ENCODE measurements around the gene RBKS. TPM values are rescaled to one million over a fixed set of nuclear protein-coding genes. Genes with fewer than 3 reads are reported as not detected.

RBKS gene
- total and polyA plus RNA-seq, 2 of the 8 experiments (the other 6 are each of a cell fraction or from before 2014, with no cell fraction given) = 1.1 to 1.5 TPM

DNA sequence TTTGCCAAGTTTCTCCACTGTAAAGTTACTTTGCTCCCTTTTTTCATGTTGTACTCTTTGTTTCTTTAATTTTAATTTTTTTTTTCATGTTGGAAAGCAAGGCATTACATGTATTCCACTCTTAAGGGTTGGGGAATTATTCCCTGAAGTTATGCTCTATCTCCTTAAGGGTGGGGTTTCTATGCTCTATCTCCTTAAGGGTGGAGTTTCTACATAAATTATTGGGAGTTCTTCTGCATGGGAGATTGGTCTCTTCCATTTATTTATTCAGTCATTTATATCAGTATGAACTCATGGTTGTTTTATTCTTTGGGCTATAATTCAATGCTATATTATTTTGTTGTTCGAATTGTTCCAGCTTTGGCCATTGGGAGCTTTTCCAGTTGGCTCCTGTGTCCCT, 107.5 kb downstream of the RBKS start (continued):
- TF ChIP-seq, protein P1, sequence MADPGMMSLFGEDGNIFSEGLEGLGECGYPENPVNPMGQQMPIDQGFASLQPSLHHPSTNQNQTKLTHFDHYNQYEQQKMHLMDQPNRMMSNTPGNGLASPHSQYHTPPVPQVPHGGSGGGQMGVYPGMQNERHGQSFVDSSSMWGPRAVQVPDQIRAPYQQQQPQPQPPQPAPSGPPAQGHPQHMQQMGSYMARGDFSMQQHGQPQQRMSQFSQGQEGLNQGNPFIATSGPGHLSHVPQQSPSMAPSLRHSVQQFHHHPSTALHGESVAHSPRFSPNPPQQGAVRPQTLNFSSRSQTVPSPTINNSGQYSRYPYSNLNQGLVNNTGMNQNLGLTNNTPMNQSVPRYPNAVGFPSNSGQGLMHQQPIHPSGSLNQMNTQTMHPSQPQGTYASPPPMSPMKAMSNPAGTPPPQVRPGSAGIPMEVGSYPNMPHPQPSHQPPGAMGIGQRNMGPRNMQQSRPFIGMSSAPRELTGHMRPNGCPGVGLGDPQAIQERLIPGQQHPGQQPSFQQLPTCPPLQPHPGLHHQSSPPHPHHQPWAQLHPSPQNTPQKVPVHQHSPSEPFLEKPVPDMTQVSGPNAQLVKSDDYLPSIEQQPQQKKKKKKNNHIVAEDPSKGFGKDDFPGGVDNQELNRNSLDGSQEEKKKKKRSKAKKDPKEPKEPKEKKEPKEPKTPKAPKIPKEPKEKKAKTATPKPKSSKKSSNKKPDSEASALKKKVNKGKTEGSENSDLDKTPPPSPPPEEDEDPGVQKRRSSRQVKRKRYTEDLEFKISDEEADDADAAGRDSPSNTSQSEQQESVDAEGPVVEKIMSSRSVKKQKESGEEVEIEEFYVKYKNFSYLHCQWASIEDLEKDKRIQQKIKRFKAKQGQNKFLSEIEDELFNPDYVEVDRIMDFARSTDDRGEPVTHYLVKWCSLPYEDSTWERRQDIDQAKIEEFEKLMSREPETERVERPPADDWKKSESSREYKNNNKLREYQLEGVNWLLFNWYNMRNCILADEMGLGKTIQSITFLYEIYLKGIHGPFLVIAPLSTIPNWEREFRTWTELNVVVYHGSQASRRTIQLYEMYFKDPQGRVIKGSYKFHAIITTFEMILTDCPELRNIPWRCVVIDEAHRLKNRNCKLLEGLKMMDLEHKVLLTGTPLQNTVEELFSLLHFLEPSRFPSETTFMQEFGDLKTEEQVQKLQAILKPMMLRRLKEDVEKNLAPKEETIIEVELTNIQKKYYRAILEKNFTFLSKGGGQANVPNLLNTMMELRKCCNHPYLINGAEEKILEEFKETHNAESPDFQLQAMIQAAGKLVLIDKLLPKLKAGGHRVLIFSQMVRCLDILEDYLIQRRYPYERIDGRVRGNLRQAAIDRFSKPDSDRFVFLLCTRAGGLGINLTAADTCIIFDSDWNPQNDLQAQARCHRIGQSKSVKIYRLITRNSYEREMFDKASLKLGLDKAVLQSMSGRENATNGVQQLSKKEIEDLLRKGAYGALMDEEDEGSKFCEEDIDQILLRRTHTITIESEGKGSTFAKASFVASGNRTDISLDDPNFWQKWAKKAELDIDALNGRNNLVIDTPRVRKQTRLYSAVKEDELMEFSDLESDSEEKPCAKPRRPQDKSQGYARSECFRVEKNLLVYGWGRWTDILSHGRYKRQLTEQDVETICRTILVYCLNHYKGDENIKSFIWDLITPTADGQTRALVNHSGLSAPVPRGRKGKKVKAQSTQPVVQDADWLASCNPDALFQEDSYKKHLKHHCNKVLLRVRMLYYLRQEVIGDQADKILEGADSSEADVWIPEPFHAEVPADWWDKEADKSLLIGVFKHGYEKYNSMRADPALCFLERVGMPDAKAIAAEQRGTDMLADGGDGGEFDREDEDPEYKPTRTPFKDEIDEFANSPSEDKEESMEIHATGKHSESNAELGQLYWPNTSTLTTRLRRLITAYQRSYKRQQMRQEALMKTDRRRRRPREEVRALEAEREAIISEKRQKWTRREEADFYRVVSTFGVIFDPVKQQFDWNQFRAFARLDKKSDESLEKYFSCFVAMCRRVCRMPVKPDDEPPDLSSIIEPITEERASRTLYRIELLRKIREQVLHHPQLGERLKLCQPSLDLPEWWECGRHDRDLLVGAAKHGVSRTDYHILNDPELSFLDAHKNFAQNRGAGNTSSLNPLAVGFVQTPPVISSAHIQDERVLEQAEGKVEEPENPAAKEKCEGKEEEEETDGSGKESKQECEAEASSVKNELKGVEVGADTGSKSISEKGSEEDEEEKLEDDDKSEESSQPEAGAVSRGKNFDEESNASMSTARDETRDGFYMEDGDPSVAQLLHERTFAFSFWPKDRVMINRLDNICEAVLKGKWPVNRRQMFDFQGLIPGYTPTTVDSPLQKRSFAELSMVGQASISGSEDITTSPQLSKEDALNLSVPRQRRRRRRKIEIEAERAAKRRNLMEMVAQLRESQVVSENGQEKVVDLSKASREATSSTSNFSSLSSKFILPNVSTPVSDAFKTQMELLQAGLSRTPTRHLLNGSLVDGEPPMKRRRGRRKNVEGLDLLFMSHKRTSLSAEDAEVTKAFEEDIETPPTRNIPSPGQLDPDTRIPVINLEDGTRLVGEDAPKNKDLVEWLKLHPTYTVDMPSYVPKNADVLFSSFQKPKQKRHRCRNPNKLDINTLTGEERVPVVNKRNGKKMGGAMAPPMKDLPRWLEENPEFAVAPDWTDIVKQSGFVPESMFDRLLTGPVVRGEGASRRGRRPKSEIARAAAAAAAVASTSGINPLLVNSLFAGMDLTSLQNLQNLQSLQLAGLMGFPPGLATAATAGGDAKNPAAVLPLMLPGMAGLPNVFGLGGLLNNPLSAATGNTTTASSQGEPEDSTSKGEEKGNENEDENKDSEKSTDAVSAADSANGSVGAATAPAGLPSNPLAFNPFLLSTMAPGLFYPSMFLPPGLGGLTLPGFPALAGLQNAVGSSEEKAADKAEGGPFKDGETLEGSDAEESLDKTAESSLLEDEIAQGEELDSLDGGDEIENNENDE (IDR thresholded peaks at IDR 0.05; ENCODE audit: insufficient replicate concordance, low read length) = no peak
- TF ChIP-seq TBP (IDR thresholded peaks at IDR 0.05; ENCODE audit: low read depth, low read length) (no peak), RFX5 (IDR thresholded peaks at IDR 0.05; ENCODE audit: borderline replicate concordance, low read depth, low read length) (no peak), CEBPB (IDR thresholded peaks at IDR 0.05; ENCODE audit: low read depth, low read length) (no peak), GABPA (IDR thresholded peaks at IDR 0.05; ENCODE audit: borderline replicate concordance, insufficient read depth, low read length) (no peak), BRCA1 (IDR thresholded peaks at IDR 0.05; ENCODE audit: low read depth, low read length) (no peak), CHD1 (IDR thresholded peaks at IDR 0.05; ENCODE audit: low read depth, low read length) (no peak), NRF1 (IDR thresholded peaks at IDR 0.05; ENCODE audit: low read depth, low read length) (no peak)
- TF ChIP-seq, protein P2, sequence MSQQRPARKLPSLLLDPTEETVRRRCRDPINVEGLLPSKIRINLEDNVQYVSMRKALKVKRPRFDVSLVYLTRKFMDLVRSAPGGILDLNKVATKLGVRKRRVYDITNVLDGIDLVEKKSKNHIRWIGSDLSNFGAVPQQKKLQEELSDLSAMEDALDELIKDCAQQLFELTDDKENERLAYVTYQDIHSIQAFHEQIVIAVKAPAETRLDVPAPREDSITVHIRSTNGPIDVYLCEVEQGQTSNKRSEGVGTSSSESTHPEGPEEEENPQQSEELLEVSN (IDR thresholded peaks at IDR 0.05) = no peak

Data from H1 (cell line).